ENCODE measurements around the gene APBA1.

The APBA1 gene

GRCh38 chr9:69657269-69657668, 14.9 kb downstream of the APBA1 start:
- no peak for DNase-seq

GRCh38 chr9:69655065-69655464, 17.1 kb downstream of the APBA1 start:
- no peak for DNase-seq

- no peak for DNase-seq
These were observed 18.9 kb downstream of the APBA1 start for GRCh38 chr9:69653261-69653660.

DNA sequence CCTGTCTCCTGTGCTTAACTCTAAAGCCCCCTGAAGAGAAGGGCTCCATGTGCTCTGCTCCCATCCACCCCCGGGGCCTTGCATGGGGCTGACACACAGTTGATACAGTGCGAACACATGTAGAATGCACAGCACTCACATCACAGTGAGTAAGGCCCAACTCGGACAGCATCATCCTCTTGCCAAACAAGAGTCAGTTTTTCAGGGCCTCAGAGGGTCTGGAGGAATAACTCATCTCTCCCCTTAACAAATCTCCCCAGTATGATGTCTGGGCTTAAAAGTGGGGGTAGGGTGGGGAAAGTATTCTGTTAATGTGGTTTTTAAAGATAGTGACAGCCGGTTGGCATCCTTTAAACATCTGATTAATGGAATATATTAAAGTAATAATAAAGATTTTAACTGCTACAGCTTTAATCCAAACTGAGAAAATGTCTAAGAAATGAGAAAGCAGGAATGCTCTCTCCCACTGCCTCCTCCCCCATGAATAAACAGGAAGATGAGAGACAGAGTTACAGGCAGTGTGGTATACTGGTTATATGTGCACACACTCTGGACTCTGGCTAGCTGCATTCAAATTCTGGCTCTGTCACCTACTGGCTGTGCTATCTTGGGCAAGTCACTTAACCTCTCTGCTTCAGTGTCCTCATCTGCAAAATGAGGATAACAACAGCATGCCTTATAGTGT, 22.5 kb downstream of the APBA1 start:
- no peak for DNase-seq

GRCh38 chr9:69647804-69648203, 24.4 kb downstream of the APBA1 start:
- peak in 1 of 14 donors; percentile 11 for DNase-seq

- no peak for DNase-seq
These were observed 25.4 kb downstream of the APBA1 start for GRCh38 chr9:69646810-69647209.

DNA sequence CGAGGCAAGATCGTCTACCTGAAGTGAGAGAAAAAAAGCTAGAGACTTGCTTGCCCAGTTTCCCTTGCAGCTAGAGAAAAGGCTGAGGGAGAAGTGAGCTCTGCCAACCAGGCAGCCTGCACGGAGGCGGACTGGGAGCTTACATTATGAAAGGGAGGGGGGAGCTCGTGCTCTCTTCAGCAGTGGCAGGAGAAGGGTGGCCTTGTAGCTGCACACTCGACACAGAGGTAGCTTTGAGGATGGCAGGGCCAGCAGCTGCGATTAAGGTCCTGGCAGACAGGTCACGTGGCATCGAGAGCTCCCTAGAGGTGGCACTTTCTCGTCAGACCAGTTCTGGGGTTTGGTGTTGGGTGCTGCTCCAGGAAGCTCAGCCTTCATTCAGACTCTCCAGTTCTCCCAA, 26.7 kb downstream of the APBA1 start:
- peak in 4 of 14 donors; percentile 5 to 65 (median 10) for DNase-seq

DNA sequence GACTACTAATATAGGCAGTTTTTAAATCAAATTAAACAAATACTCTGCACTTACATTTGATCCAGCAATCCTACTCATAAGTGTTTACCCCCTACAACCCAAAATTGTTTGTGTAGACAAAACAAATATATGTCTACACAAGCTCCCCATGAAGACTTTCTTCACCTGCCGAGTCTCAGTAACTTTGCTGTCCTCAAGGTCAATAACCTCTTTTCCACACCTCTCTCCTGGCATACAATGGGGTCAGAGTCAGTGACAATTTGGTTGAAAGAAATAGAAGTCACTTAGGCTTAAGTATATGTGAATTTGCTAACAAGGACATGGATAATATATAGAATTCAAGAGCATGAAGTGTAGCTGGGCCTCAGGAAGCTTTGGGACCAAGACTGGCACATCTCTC, 29.1 kb downstream of the APBA1 start:
- DNase-seq, result no peak

GRCh38 chr9:69637817-69638200, 34.4 kb downstream of the APBA1 start:
- no peak for DNase-seq

DNA sequence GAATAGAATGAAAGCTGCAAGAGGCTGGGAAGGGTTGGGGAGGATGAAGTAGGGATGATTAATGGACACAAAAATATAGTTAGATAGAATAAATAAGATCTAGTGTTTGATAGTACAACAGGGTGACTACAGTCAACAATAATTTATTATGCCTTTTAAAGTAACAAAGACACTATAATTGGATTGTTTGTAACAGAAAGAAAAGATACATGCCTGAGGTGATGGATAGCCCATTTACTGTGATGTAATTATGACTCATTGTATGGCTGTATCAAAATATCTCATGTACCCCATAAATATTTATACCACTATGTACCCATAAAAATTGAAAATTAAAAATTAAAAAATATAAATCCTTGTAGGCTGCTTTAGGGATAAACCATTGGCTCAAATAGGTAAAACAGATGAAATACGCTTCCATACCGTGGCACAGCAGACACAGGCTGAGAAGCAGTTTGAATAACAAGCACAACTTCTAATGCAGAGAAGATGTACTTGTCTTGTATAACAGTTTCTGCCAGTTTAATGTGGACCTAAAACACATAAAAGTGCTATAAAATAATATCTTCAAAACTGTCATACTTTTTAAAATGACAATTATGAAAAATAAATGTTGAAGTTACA, 34.9 kb downstream of the APBA1 start:
- DNase-seq, result no peak

DNA sequence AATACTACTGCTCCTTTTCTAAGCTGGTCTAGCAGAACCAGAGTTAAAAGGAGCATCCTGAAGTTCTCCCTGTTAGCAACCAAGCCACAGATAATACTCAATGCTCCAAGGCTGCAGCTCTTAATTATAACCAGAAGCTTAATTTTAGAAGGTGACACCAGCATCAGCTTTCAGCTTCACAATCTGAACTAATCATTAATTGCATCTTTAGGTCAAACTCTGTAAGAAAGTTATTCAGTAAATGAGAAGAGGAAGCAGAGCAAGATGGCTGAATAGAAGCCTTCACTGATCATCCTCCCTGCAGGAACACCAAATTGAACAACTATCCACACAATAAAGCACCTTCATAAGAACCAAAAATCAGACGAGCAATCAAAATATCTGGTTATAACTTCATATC, 38.5 kb downstream of the APBA1 start:
- no peak for DNase-seq

DNA sequence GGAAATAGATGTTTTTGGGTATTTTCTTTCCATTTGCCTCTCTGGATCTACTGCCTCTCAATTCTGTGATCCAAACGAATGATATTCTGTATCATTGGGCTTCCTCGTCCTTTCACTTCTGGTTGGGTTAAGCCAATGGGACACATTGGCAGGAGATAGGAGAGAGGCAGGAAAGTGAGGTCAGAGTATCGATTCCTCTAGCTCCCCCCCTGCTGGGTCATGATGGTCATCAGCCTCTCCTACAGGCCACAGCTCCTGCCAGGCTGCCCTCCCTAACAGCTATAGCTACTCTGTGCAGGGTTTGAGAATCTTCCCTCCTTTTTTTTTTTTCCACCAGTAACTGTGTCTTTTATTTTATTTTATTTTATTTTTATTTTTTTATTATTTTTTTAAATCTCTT, 39.4 kb downstream of the APBA1 start:
- DNase-seq, result no peak

DNA sequence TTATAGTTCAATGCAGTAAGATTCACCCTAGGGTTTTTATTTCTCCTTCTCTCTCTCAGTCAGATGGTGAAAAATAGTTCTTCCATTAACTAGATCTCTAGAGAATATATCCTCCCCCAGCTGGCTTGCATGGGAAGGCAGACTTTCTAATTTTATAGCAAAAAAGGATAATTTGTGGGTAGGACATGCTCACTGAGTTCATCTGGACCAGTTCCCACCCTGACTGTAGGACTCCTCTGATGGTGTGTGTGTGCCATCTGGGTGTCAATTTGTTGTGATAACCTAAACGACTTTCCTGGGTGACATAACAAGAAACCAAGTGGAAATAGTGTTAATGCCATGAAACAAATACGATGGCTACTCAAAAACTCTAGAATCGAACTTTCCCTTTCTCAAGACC, 44.9 kb downstream of the APBA1 start:
- no peak for DNase-seq

DNA sequence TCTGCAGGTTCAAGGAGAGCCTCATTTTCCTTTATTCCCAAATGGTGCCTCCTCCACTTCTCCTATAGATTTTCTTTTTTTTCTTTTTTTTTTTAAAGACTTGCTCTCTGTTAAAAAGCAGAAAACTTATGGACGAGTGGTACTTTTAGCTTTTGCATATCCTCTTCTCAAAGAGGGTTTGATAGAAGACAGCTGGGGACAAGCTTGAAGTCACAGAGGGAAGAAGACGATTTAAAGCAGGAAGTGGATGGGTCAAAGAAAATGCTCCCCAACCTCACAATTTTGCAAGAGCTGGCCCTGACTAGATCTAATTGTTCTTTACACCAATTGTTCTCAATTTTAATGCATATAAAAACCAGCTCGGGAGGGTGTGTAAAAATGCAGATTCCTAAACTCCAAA, 48.9 kb downstream of the APBA1 start:
- no peak for DNase-seq

DNA sequence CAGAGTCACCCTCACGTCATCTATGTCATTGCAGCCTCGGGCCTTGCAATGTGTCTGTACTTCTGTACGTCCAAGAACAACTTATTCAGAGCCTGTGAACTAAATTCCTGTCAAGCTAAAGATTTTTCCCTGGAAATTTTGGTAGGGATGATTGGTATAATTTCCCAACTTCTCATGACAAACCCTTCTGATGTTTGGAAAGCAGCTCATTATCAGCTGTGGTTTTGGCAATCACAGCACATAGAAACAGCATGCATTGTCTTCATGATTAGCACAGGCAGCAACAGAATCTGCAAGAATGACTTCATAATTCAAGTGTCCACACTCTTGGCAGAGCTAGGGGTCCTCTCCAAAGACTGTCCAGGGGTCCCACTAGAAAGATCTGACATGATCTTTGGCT, 49.5 kb downstream of the APBA1 start:
- DNase-seq, result no peak

- peak in 1 of 14 donors; percentile 56 for DNase-seq
These were observed 50.3 kb downstream of the APBA1 start for GRCh38 chr9:69621730-69622460.

- DNase-seq, result peak in 1 of 14 donors; percentile 54
These were observed 51.4 kb downstream of the APBA1 start for GRCh38 chr9:69620731-69621130.

- DNase-seq, result no peak
These were observed 52.9 kb downstream of the APBA1 start for GRCh38 chr9:69619233-69619632.

- DNase-seq, result no peak
These were observed 55.2 kb downstream of the APBA1 start for GRCh38 chr9:69617006-69617405.

DNA sequence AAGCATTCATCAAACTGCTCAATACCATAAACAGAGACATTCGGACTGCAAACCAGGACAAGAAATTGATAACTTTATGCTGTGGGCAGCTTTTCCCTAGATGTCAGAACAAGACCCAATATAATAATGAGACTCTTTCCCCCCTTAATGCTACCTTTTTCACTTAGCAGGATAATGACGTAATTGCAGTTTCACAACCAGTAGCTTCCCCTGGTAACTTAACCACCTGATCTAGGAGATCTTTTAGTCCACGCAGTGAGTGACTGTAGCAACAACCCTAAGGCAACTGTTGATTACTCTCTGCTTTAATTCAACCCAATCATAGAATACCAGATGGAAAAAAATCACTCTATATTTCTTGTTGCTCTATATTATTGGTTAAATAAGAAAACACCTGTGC, 56.3 kb downstream of the APBA1 start:
- DNase-seq, result no peak

GRCh38 chr9:69611221-69611620, 61.0 kb downstream of the APBA1 start:
- no peak for DNase-seq

GRCh38 chr9:69609156-69609555, 63.0 kb downstream of the APBA1 start:
- DNase-seq, result no peak

- no peak for DNase-seq
These were observed 66.1 kb downstream of the APBA1 start for GRCh38 chr9:69606089-69606488.

GRCh38 chr9:69605406-69605805, 66.8 kb downstream of the APBA1 start:
- DNase-seq, result no peak

Measured in C1 segment of cervical spinal cord (tissue), 14 donors.